PC-9 (cell line): ENCODE results near the gene B4GALNT3.

ENCODE experiments used
- EZH2 ChIP-seq: fragments of 200-600 bp; sonication (generic); IDR thresholded peaks from 2 replicates; pipeline ENCODE4 v1.8.0; 2017; ENCODE audit warnings: antibody characterized with exemption, low read depth
- TF ChIP-seq, protein P1 (sequence below): fragments of 200-600 bp; sonication (generic); conservative IDR thresholded peaks from 2 replicates; pipeline ENCODE4 v1.6.1; 2017; ENCODE audit warnings: mixed run types, antibody characterized with exemption, mild to moderate bottlenecking, moderate library complexity

DNA sequence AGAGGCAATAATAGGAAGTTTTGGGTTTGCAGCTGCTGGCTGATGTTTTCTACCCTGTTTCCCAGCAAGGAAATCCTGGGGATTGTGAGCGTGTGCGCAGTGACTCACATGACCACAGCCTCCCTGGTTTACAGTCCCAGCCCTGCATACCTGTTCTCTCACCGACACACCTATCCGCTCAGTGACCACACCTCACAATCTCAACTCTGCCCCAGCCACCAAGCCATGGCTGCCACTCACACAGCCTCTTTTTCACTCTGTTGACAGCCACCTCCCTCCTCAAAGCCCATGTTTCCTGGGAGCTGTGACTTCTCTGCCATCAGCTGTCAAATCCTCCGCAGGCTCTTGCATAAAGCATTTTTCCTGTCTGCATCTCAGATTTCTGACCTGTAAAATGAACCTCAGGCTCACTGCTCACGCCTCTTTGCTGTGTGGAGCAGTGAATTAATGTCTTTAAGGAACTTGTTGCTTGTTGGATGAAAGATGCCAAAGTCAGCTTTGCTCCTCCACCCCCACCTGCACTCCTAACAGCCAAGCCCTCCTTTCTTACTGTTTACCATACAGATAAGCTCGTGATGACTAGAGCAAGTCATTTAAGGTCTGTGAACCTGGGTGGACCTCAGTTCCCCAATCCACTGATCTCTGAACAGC is 43.5 kb downstream of the B4GALNT3 start:
- TF ChIP-seq, protein P1, sequence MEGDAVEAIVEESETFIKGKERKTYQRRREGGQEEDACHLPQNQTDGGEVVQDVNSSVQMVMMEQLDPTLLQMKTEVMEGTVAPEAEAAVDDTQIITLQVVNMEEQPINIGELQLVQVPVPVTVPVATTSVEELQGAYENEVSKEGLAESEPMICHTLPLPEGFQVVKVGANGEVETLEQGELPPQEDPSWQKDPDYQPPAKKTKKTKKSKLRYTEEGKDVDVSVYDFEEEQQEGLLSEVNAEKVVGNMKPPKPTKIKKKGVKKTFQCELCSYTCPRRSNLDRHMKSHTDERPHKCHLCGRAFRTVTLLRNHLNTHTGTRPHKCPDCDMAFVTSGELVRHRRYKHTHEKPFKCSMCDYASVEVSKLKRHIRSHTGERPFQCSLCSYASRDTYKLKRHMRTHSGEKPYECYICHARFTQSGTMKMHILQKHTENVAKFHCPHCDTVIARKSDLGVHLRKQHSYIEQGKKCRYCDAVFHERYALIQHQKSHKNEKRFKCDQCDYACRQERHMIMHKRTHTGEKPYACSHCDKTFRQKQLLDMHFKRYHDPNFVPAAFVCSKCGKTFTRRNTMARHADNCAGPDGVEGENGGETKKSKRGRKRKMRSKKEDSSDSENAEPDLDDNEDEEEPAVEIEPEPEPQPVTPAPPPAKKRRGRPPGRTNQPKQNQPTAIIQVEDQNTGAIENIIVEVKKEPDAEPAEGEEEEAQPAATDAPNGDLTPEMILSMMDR, result no peak
- TF ChIP-seq EZH2, result no peak
